T-helper 1 cell treated with Interleukin-12 subunit alpha and Interleukin-12 subunit beta and Interleukin-4 antibody, amounts not matched to agents 30 μg/mL and 1 μg/mL, for 36 hours (primary cell): ENCODE data around the gene PCDHB7.
A peak's percentile ranks its signal among the peaks of the same experiment; 100 is the strongest.
"Not testable (repeated sequence)": the region's sequence is repeated elsewhere in the genome, so short reads cannot be mapped to it uniquely, and the experiment has no call there.

ENCODE experiments used
- H3K27ac Mint-ChIP-seq: one replicate; pipeline ENCODE4 v1.8.0; 2021; ENCODE audit warnings: mild to moderate bottlenecking, mixed read lengths
- H3K27me3 Mint-ChIP-seq: one replicate; pipeline ENCODE4 v1.8.0; 2021; ENCODE audit warnings: low read depth, mixed read lengths
- H3K36me3 Mint-ChIP-seq: one replicate; pipeline ENCODE4 v1.8.0; 2021; ENCODE audit warnings: low read depth, mixed read lengths
- H3K4me1 Mint-ChIP-seq: one replicate; pipeline ENCODE4 v1.8.0; 2021; ENCODE audit warnings: low read depth, mixed read lengths
- H3K4me3 Mint-ChIP-seq: one replicate; pipeline ENCODE4 v1.8.0; 2021; ENCODE audit warnings: mild to moderate bottlenecking, moderate library complexity, mixed read lengths
- H3K9me3 Mint-ChIP-seq: one replicate; pipeline ENCODE4 v1.8.0; 2021; ENCODE audit warnings: mixed read lengths

The PCDHB7 gene

DNA sequence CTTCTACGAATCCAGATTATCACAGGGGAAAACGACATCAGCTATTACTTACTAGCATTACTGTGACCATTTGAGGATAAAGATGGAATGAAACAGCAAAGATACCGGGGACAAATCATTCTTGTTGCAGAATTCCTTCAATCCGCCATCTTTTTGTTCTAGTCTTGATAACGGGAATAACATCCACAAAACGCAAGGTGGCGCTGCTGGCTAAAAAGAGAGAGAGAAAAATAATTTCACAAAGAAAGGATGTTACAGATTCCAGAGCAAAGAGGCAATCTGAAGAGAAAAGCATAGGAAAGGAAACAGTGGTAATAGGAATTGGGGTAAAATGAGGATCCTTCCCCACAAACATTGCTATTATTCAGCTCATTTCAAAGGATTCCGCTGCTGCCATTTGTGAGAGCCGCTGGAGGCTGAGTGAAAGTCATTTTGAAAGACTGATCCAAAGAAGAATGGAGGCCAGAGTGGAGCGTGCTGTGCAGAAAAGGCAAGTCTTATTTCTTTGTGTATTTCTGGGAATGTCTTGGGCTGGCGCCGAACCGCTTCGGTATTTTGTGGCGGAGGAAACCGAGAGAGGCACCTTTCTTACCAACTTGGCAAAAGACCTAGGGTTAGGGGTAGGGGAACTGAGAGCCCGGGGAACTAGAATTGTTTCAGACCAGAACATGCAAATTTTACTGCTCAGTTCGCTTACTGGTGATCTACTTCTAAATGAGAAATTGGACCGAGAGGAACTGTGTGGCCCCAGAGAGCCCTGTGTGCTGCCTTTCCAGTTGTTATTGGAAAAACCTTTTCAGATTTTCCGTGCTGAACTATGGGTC, at the start of gene PCDHB7:
Gene PCDHB7, plus strand, starts transcription at position 264 of the 824 bp plus-strand sequence. Its CDS starts 192 bp downstream, at position 456.
- Mint-ChIP-seq H3K9me3 (peaks cover 26% of the 10 kb centered on the region), H3K4me3 (no peak within 1 kb of the TSS), H3K36me3 (no peaks in the 10 kb centered on the region), H3K4me1 (no peaks in the 10 kb centered on the region), H3K27ac (no peak within 1 kb of the TSS), H3K27me3 (no peaks in the 10 kb centered on the region)

- H3K36me3 Mint-ChIP-seq, H3K4me3 Mint-ChIP-seq, H3K4me1 Mint-ChIP-seq, H3K27ac Mint-ChIP-seq, H3K27me3 Mint-ChIP-seq: not testable (repeated sequence)
- peaks cover 23% of the 10 kb centered on the region for H3K9me3 Mint-ChIP-seq
These were observed 48.9 kb upstream of the PCDHB7 start for GRCh38 chr5:141123396-141124135.

- Mint-ChIP-seq H3K36me3 (no peaks in the 10 kb centered on the region), H3K27ac (no peak overlapping the region), H3K27me3 (no peaks in the 10 kb centered on the region), H3K9me3 (peaks cover 16% of the 10 kb centered on the region), H3K4me3 (no peak overlapping the region), H3K4me1 (no peaks in the 10 kb centered on the region)
These were observed 45.1 kb upstream of the PCDHB7 start for GRCh38 chr5:141127305-141127704.

GRCh38 chr5:141135030-141135717, 37.3 kb upstream of the PCDHB7 start, which contains the start of gene PCDHB5:
TSS of gene PCDHB5 (plus strand) at chr5:141135206. CDS start at chr5:141135435, 229 bp downstream.
- Mint-ChIP-seq H3K27me3 (no peaks in the 10 kb centered on the region), H3K9me3 (peaks cover 49% of the 10 kb centered on the region), H3K4me3 (no peak within 1 kb of the TSS), H3K4me1 (peaks cover 4% of the 10 kb centered on the region), H3K36me3 (peaks cover 2% of the 10 kb centered on the region), H3K27ac (no peak within 1 kb of the TSS)

- H3K9me3 Mint-ChIP-seq: peaks cover 45% of the 10 kb centered on the region
- H3K36me3 Mint-ChIP-seq: peaks cover 2% of the 10 kb centered on the region
- no peak overlapping the region for H3K27ac Mint-ChIP-seq
- H3K4me3 Mint-ChIP-seq: no peak overlapping the region
- no peaks in the 10 kb centered on the region for H3K27me3 Mint-ChIP-seq
- peaks cover 4% of the 10 kb centered on the region for H3K4me1 Mint-ChIP-seq
These were observed 36.7 kb upstream of the PCDHB7 start for GRCh38 chr5:141135718-141136266.

GRCh38 chr5:141137346-141137745, 35.1 kb upstream of the PCDHB7 start:
- H3K36me3 Mint-ChIP-seq, H3K27ac Mint-ChIP-seq, H3K4me1 Mint-ChIP-seq, H3K27me3 Mint-ChIP-seq, H3K4me3 Mint-ChIP-seq: not testable (repeated sequence)
- H3K9me3 Mint-ChIP-seq: peaks cover 44% of the 10 kb centered on the region

DNA sequence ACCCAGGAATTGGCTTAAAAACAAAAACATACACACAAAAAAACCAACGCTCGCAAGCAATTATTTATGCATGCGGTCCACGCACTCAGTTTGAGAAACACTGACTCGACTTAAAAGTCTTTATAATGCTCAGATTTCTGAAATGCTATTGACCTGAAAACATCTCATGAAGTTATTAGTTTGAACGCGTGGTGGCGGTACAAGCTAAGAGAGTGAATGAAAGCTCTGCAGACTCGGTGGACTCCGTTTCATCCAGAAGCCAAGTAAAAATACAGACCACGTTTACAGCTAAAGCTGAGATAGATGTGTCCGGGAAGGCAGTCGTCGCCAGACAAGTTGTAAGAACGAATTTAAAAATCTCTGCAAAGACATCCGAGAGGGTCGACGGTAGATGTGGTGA, 22.6 kb upstream of the PCDHB7 start, which contains the start of gene PCDHB6:
Gene PCDHB6, plus strand, starts transcription at position 246 of the 400 bp plus-strand sequence. CDS start 201 bp downstream, outside the sequence.
- H3K27me3 Mint-ChIP-seq: no peaks in the 10 kb centered on the region
- no peaks in the 10 kb centered on the region for H3K4me1 Mint-ChIP-seq
- H3K4me3 Mint-ChIP-seq: no peak within 1 kb of the TSS
- H3K27ac Mint-ChIP-seq: peak within 1 kb of the TSS; percentile 55
- H3K9me3 Mint-ChIP-seq: peaks cover 29% of the 10 kb centered on the region
- peaks cover 1% of the 10 kb centered on the region for H3K36me3 Mint-ChIP-seq

GRCh38 chr5:141150224-141150992, 22.0 kb upstream of the PCDHB7 start:
- H3K36me3 Mint-ChIP-seq: peaks cover 1% of the 10 kb centered on the region
- H3K27ac Mint-ChIP-seq: no peak overlapping the region
- H3K27me3 Mint-ChIP-seq: no peaks in the 10 kb centered on the region
- H3K4me1 Mint-ChIP-seq: no peaks in the 10 kb centered on the region
- peaks cover 31% of the 10 kb centered on the region for H3K9me3 Mint-ChIP-seq
- H3K4me3 Mint-ChIP-seq: no peak overlapping the region

DNA sequence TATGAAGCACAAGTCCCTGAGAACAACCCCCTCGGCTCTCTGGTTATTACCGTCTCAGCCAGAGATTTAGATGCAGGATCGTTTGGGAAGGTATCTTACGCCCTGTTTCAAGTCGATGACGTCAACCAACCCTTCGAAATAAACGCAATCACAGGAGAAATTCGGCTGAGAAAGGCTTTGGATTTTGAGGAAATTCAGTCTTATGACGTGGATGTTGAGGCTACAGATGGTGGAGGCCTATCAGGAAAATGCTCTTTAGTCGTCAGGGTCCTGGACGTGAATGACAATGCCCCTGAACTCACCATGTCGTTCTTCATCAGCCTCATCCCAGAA, 21.5 kb upstream of the PCDHB7 start:
- Mint-ChIP-seq H3K27me3 (no peaks in the 10 kb centered on the region), H3K9me3 (peaks cover 35% of the 10 kb centered on the region), H3K36me3 (peaks cover 1% of the 10 kb centered on the region), H3K27ac (no peak overlapping the region), H3K4me3 (no peak overlapping the region), H3K4me1 (no peaks in the 10 kb centered on the region)

DNA sequence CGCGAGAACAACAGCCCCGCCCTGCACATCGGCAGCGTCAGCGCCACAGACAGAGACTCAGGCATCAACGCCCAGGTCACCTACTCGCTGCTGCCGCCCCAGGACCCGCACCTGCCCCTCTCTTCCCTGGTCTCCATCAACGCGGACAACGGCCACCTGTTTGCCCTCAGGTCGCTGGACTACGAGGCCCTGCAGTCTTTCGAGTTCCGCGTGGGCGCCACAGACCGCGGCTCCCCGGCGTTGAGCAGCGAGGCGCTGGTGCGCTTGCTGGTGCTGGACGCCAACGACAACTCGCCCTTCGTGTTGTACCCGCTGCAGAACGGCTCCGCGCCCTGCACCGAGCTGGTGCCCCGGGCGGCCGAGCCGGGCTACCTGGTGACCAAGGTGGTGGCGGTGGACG, 20.8 kb upstream of the PCDHB7 start:
- peaks cover 42% of the 10 kb centered on the region for H3K9me3 Mint-ChIP-seq
- H3K4me3 Mint-ChIP-seq: not testable (repeated sequence)

GRCh38 chr5:141152096-141152495, 20.3 kb upstream of the PCDHB7 start:
- H3K27me3 Mint-ChIP-seq, H3K4me3 Mint-ChIP-seq, H3K27ac Mint-ChIP-seq, H3K4me1 Mint-ChIP-seq, H3K36me3 Mint-ChIP-seq: not testable (repeated sequence)
- peaks cover 46% of the 10 kb centered on the region for H3K9me3 Mint-ChIP-seq

More for the DNA sequence above, 20.8 kb upstream of the PCDHB7 start:
- not testable (repeated sequence) for H3K27ac Mint-ChIP-seq, H3K27me3 Mint-ChIP-seq, H3K36me3 Mint-ChIP-seq, H3K4me1 Mint-ChIP-seq

GRCh38 chr5:141155540-141156374, 16.7 kb upstream of the PCDHB7 start:
- H3K36me3 Mint-ChIP-seq: peaks cover 1% of the 10 kb centered on the region
- H3K4me3 Mint-ChIP-seq: no peak overlapping the region
- no peaks in the 10 kb centered on the region for H3K4me1 Mint-ChIP-seq
- no peak overlapping the region for H3K27ac Mint-ChIP-seq
- peaks cover 52% of the 10 kb centered on the region for H3K9me3 Mint-ChIP-seq
- H3K27me3 Mint-ChIP-seq: no peaks in the 10 kb centered on the region

GRCh38 chr5:141157356-141157755, 15.1 kb upstream of the PCDHB7 start:
- H3K9me3 Mint-ChIP-seq: peaks cover 45% of the 10 kb centered on the region
- not testable (repeated sequence) for H3K27me3 Mint-ChIP-seq, H3K4me1 Mint-ChIP-seq, H3K36me3 Mint-ChIP-seq, H3K4me3 Mint-ChIP-seq, H3K27ac Mint-ChIP-seq
